B cell (primary cell): Measurements from ENCODE around the gene SLC35E3. TPM values are rescaled to one million over a fixed set of nuclear protein-coding genes. Genes with fewer than 3 reads are reported as not detected.

Experiments used
- ATAC-seq: fragments of 200-7000 bp; cut with Tn5 transposase; one replicate; pipeline ENCODE4 v1.10.0; 2021; ENCODE audit warnings: low read depth, mild to moderate bottlenecking, moderate number of reproducible peaks, moderate library complexity
- CTCF ChIA-PET: fragments of 350-600 bp; sonication (Branson Sonifier 250); formaldehyde crosslinking; loops from one replicate; lab custom pipeline; 2021; ENCODE audit warnings: antibody characterized with exemption, inconsistent platforms; lab: Charles Lee
- POLR2A ChIA-PET: fragments of 350-600 bp; sonication (Branson Sonifier 250); formaldehyde crosslinking; loops from one replicate; lab custom pipeline; 2021; ENCODE audit warnings: antibody characterized with exemption; lab: Charles Lee
- DNase-seq: peaks from one replicate; pipeline ENCODE4 v3.0.0; 2013
- H2AFZ ChIP-seq: 2 replicates; pipeline ENCODE4 v1.6.1; 2012; ENCODE audit warnings: mild to moderate bottlenecking, low read depth, low read length; ENCODE audit not compliant: insufficient read depth, poor library complexity, severe bottlenecking
- H3K27ac ChIP-seq, 2 donors: 1 replicate in 1 of 2; 2 replicates in 1 of 2; pipeline ENCODE4 v1.5.1; 2012 to 2013; ENCODE audit warnings: low read length in 2 of 2, mild to moderate bottlenecking in 2 of 2, moderate library complexity in 1 of 2
- H3K27me3 ChIP-seq, 4 experiments: fragments of 200-600 bp in 1 of 4; sonication (generic) in 1 of 4; replicated peaks in 1 of 4; 1 replicate in 2 of 4; 2 replicates in 2 of 4; pipeline versions ENCODE4 v1.6.1 to v1.7.0; 2013 to 2016; ENCODE audit warnings: low read length in 3 of 4, mild to moderate bottlenecking in 2 of 4, mixed read lengths in 1 of 4, moderate library complexity in 1 of 4; ENCODE audit not compliant: insufficient read depth in 4 of 4, control insufficient read depth in 3 of 4; ENCODE audit errors: control extremely low read depth in 1 of 4
- H3K36me3 ChIP-seq, 2 experiments: replicated peaks in 1 of 2; 1 replicate in 1 of 2; 2 replicates in 1 of 2; pipeline versions ENCODE4 v1.6.1 to v1.7.1; 2013; ENCODE audit warnings: low read length in 1 of 2; ENCODE audit not compliant: insufficient read depth in 2 of 2, control insufficient read depth in 1 of 2; ENCODE audit errors: control extremely low read depth in 1 of 2, extremely low read depth in 1 of 2
- H3K4me1 ChIP-seq, 2 donors: fragments of 200-600 bp in 1 of 2; sonication (generic) in 1 of 2; 1 replicate in 1 of 2; 2 replicates in 1 of 2; pipeline versions ENCODE4 v1.5.1 to v1.6.1; 2013 to 2017; ENCODE audit warnings: low read length in 2 of 2; ENCODE audit not compliant: control insufficient read depth in 2 of 2, insufficient read depth in 2 of 2
- H3K4me2 ChIP-seq: replicated peaks from 2 replicates; pipeline ENCODE3; 2012; ENCODE audit warnings: mild to moderate bottlenecking, low read depth, low read length; ENCODE audit not compliant: poor library complexity, severe bottlenecking
- H3K4me3 ChIP-seq, 5 experiments: fragments of 200-600 bp in 1 of 5; sonication (generic) in 1 of 5; 1 replicate in 3 of 5; 2 replicates in 2 of 5; pipeline versions ENCODE4 v1.5.1 to v1.7.0; 2011 to 2016; ENCODE audit warnings: low read length in 4 of 5, mild to moderate bottlenecking in 4 of 5, low read depth in 2 of 5, control low read depth in 1 of 5, moderate library complexity in 1 of 5; ENCODE audit not compliant: insufficient read depth in 1 of 5; ENCODE audit errors: control extremely low read depth in 1 of 5, extremely low read depth in 1 of 5
- H3K79me2 ChIP-seq: fragments of 200-600 bp; sonication (generic); one replicate; pipeline ENCODE4 v1.6.0; 2016; ENCODE audit warnings: low read length; ENCODE audit not compliant: control insufficient read depth, insufficient read depth
- H3K9ac ChIP-seq: fragments of 200-600 bp; sonication (generic); 2 replicates; pipeline ENCODE4 v1.6.1; 2017; ENCODE audit warnings: mild to moderate bottlenecking, low read length, moderate library complexity
- H3K9me3 ChIP-seq, 3 donors: one replicate each; pipeline versions ENCODE4 v1.6.1 to v1.7.1; 2013; ENCODE audit warnings: low read length in 2 of 3; ENCODE audit not compliant: control insufficient read depth in 2 of 3, insufficient read depth in 1 of 3; ENCODE audit errors: control extremely low read depth in 1 of 3
- H4K20me1 ChIP-seq: 2 replicates; pipeline ENCODE4 v1.6.0; 2012; ENCODE audit warnings: mild to moderate bottlenecking, low read length; ENCODE audit not compliant: insufficient read depth, control insufficient read depth, poor library complexity, severe bottlenecking
- H3K27ac Mint-ChIP-seq: one replicate; pipeline ENCODE4 v1.8.0; 2021; ENCODE audit warnings: mixed read lengths
- H3K27me3 Mint-ChIP-seq: one replicate; pipeline ENCODE4 v1.8.0; 2021; ENCODE audit warnings: mixed read lengths
- H3K4me1 Mint-ChIP-seq: one replicate; pipeline ENCODE4 v1.8.0; 2021; ENCODE audit warnings: mixed read lengths
- H3K4me3 Mint-ChIP-seq: one replicate; pipeline ENCODE4 v1.8.0; 2021; ENCODE audit warnings: mixed read lengths
- H3K9me3 Mint-ChIP-seq: one replicate; pipeline ENCODE4 v1.8.0; 2022; ENCODE audit warnings: mixed read lengths; ENCODE audit not compliant: insufficient read depth
- EZH2 ChIP-seq: IDR thresholded peaks from 2 replicates; pipeline ENCODE4 v1.6.1; 2012; ENCODE audit warnings: borderline replicate concordance, low read depth, mild to moderate bottlenecking, moderate library complexity, low read length; ENCODE audit not compliant: insufficient read depth, poor library complexity, severe bottlenecking
- WGBS: methylation state at CpG from one replicate; pipeline ENCODE4 v1.1.5; 2013; ENCODE audit warnings: missing lambda C conversion rate; ENCODE audit not compliant: insufficient coverage; 5-methylcytosine and 5-hydroxymethylcytosine counted together
- intact Hi-C: fragments of 100-400 bp; cut with micrococcal nuclease; formaldehyde crosslinking; loops from one replicate; pipeline ENCODE4 v1.10.0; 2022
- polyA plus RNA-seq: library from polyadenylated mRNA; depleted of rRNA; stranded (reverse); fragments of >200 nt; gene quantifications from 2 replicates; pipeline ENCODE4 v1.2.3, GENCODE V29; 2012
- total RNA-seq, 2 donors: library from RNA; stranded (reverse); fragments of 120-200 nt in 1 of 2; gene quantifications; 1 replicate in 1 of 2; 2 replicates in 1 of 2; pipeline versions ENCODE4 v1.2.3 to v1.2.4, GENCODE V29; 2013 to 2022
- TF ChIP-seq, protein P1 (sequence below): fragments of 200-600 bp; IDR thresholded peaks from one replicate; pipeline ENCODE4 v1.8.0; 2022; ENCODE audit warnings: antibody characterized with exemption, mild to moderate bottlenecking

SLC35E3 gene
- total and polyA plus RNA-seq, 2 donors (not counting 1 experiment from before 2014, with no cell fraction given), result 7.0 to 15.1 TPM

- peak overlapping the region; percentile 85 for H3K27ac Mint-ChIP-seq
- Histone ChIP-seq H3K4me1 (peaks cover 19 to 20% of the 10 kb centered on the region in 2 donors), H3K27me3 (no peaks in the 10 kb centered on the region), H3K9me3 (no peaks in the 10 kb centered on the region), H3K4me2 (peak overlapping the region; percentile 55), H3K79me2 (no peaks in the 10 kb centered on the region), H4K20me1 (no peaks in the 10 kb centered on the region), H3K27ac (peak overlapping the region; percentile 9 to 75), H3K9ac (no peak overlapping the region), H3K36me3 (no peaks in the 10 kb centered on the region), H2AFZ (no peak overlapping the region), H3K4me3 (no peak overlapping the region)
- intact Hi-C loops, result no loop called here
- no peaks in the 10 kb centered on the region for H3K27me3 Mint-ChIP-seq
- 80% methylated on average over 1 of the region's 5 CpGs for WGBS
- H3K9me3 Mint-ChIP-seq, result no peaks in the 10 kb centered on the region
- CTCF ChIA-PET, result no interaction called here
- H3K4me3 Mint-ChIP-seq, result no peak overlapping the region
- POLR2A ChIA-PET, result no interaction called here
- H3K4me1 Mint-ChIP-seq, result peaks cover 21% of the 10 kb centered on the region
- DNase-seq (no peak), ATAC-seq (no peak)
- TF ChIP-seq, protein P1, sequence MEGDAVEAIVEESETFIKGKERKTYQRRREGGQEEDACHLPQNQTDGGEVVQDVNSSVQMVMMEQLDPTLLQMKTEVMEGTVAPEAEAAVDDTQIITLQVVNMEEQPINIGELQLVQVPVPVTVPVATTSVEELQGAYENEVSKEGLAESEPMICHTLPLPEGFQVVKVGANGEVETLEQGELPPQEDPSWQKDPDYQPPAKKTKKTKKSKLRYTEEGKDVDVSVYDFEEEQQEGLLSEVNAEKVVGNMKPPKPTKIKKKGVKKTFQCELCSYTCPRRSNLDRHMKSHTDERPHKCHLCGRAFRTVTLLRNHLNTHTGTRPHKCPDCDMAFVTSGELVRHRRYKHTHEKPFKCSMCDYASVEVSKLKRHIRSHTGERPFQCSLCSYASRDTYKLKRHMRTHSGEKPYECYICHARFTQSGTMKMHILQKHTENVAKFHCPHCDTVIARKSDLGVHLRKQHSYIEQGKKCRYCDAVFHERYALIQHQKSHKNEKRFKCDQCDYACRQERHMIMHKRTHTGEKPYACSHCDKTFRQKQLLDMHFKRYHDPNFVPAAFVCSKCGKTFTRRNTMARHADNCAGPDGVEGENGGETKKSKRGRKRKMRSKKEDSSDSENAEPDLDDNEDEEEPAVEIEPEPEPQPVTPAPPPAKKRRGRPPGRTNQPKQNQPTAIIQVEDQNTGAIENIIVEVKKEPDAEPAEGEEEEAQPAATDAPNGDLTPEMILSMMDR, result no peak
- no peak for TF ChIP-seq EZH2
These were observed 27.6 kb downstream of the SLC35E3 start for GRCh38 chr12:68773582-68773981.

- 100% methylated on average over 5 of the region's 7 CpGs for WGBS
- no peaks in the 10 kb centered on the region for H4K20me1 ChIP-seq
- Mint-ChIP-seq H3K4me1 (peaks cover 21% of the 10 kb centered on the region), H3K27me3 (no peaks in the 10 kb centered on the region), H3K27ac (no peak overlapping the region), H3K9me3 (no peaks in the 10 kb centered on the region), H3K4me3 (no peak overlapping the region)
- intact Hi-C loops, result no loop called here
- no peak overlapping the region for H3K9ac ChIP-seq
- no peak overlapping the region for H2AFZ ChIP-seq
- peaks cover 19 to 20% of the 10 kb centered on the region in 2 donors for H3K4me1 ChIP-seq
- no peak overlapping the region for H3K27ac ChIP-seq
- no peak overlapping the region for H3K4me3 ChIP-seq
- H3K4me2 ChIP-seq, result no peak overlapping the region
- no peaks in the 10 kb centered on the region for H3K36me3 ChIP-seq
- no peaks in the 10 kb centered on the region for H3K79me2 ChIP-seq
- H3K9me3 ChIP-seq, result no peaks in the 10 kb centered on the region
- POLR2A ChIA-PET, result no interaction called here
- TF ChIP-seq, protein P1, result no peak
- no peak for TF ChIP-seq EZH2
- CTCF ChIA-PET, result interaction anchor here (0.7 kb wide), 1 partner anchor 612 kb away, joined by 5 read pairs; no protein-coding TSS in a partner anchor
- no peaks in the 10 kb centered on the region for H3K27me3 ChIP-seq
- ATAC-seq (no peak), DNase-seq (no peak)
These were observed 29.2 kb downstream of the SLC35E3 start for GRCh38 chr12:68775121-68775630.
